ENCODE measurements around the gene MGAT3. TPM values are rescaled to one million over a fixed set of nuclear protein-coding genes. Genes with fewer than 3 reads are reported as not detected.

Gene MGAT3
- total and polyA plus RNA-seq, 2 of the 13 experiments (the other 11 are each of a cell fraction or from before 2014, with no cell fraction given), result 0.11 to 0.15 TPM

DNA sequence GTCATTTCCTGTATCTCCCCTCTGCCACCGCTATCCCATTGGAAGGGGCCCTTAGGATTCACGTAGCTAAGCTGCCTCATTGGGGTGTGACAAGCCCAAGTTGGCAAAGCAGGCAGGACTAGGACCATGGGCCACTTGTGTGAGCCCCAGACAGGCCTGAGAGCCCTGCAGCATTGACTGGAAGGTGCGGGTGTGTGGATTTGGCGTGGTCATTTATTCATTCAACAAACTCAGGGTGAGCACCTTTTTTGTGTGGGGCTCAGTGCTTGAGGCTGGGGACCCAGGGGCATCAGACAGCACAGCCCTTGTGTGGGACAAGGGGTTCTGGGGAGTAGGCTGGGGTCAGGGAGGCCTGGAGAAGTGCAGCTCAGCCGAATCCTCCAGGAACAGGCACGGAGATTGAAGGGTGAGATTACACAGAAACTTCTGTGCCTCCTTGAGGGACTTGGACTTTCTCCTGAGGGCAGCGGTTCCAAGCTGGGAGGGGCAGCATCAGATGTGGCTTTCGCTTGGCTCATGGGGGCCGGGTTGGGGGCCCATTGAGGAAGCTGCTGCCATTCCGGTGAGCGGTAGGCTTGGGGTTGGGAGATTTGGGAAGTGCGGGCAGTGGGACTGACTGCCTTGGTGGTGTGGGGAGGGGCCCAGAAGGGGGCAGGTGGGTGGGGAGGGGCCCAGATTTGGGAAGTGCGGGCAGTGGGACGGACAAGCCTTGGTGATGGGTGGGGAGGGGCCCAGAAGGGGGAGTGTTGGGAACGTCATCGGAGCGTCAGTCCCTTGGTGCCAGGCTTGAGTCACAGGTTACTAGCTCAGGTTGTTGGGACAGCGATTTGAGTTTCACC lies 11.9 kb downstream of the MGAT3 start:
- peaks cover 2 to 37% of the 10 kb centered on the region in 2 experiments; a peak in 2 of 5 replicates for H3K27me3 ChIP-seq (ENCODE audit: control insufficient read depth in 1 of 2, insufficient read depth in 2 of 2, low read length in 2 of 2)
- 0 out of 2 replicates have a peak overlapping the region, but pooled peaks have one; percentile 91 for H3K4me2 ChIP-seq (ENCODE audit: low read depth, low read length)
- no TSS peak for BruUV-seq (replicated peaks)
- H2AFZ ChIP-seq (ENCODE audit: low read length), result no peak overlapping the region
- no peaks in the 10 kb centered on the region for H4K20me1 ChIP-seq (ENCODE audit: insufficient read depth, low read length)
- WGBS (ENCODE audit: low lambda C conversion rate), result 47% methylated on average over 13 of the region's 18 CpGs
- in situ Hi-C loops (cut with HindIII; ENCODE audit: extremely low pct_ligation_motif_present, low pct_unique_long_range_greater_than_20kb), result no loop called here
- intact Hi-C loops (cut with micrococcal nuclease; ENCODE audit: unreplicated experiment), result no loop called here
- H3K36me3 ChIP-seq (replicated peaks in 1 of 2; ENCODE audit: control insufficient read depth in 1 of 2, insufficient read depth in 2 of 2, low read length in 2 of 2), result no peaks in the 10 kb centered on the region
- no peak for FAIRE-seq
- no peaks in the 10 kb centered on the region for H3K79me2 ChIP-seq (ENCODE audit: insufficient read depth, low read length)
- TF ChIP-seq KLF15 (CRISPR knock-in tag; IDR thresholded peaks at IDR 0.05; ENCODE audit: borderline replicate concordance) (no peak), ZNF3 (CRISPR knock-in tag; IDR thresholded peaks at IDR 0.05) (peak; percentile 77; the same call in 1 of the 2 replicates)
- H3K27ac ChIP-seq (ENCODE audit: extremely low read length, insufficient read depth, low read length), result no peak overlapping the region
- no peak overlapping the region for H3K4me3 ChIP-seq (replicated peaks in 1 of 3; ENCODE audit: insufficient read depth in 1 of 3, low read depth in 2 of 3, low read length in 3 of 3)
- POLR2A ChIA-PET, result interaction anchor here (2.2 kb wide), 1 partner anchor 149 kb away, joined by 6 read pairs; the partner anchor contains the start of gene RPL3
- peaks cover 91% of the 10 kb centered on the region for H3K4me1 ChIP-seq (ENCODE audit: insufficient read depth, low read length)
- no peak for DNase-seq (ENCODE audit: low spot score)
- ATAC-seq, result no peak
- no peak overlapping the region for H3K9ac ChIP-seq (ENCODE audit: insufficient read depth, low read depth, low read length)
- CTCF ChIA-PET (ENCODE audit: low intra/inter-chr PET ratio, low total read pairs), result no interaction called here
- H3K9me3 ChIP-seq (ENCODE audit: low read length), result no peaks in the 10 kb centered on the region

DNA sequence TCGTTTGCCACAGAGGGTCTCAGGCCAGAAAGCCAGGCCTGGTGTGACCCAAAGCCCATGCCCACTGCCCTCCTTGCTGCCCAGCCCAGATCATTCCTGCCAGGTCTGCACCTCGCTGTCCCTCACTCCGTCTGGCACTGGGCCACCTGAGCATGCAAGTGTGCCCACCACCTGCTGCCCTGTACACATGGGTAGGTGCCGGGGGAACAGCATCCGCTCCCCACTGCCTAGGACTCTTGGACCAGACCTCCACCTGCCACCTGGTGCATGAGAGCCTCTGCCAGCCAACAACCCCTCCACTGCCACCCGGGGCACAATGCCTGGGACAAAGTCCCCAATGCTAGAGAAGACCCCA lies 12.5 kb downstream of the MGAT3 start:
- Histone ChIP-seq H3K9ac (ENCODE audit: insufficient read depth, low read depth, low read length) (no peak overlapping the region), H2AFZ (ENCODE audit: low read length) (no peak overlapping the region), H4K20me1 (ENCODE audit: insufficient read depth, low read length) (no peaks in the 10 kb centered on the region), H3K27me3 (ENCODE audit: control insufficient read depth in 1 of 2, insufficient read depth in 2 of 2, low read length in 2 of 2) (peaks cover 2 to 37% of the 10 kb centered on the region in 2 experiments; a peak in 3 of 5 replicates), H3K9me3 (ENCODE audit: low read length) (no peaks in the 10 kb centered on the region), H3K36me3 (replicated peaks in 1 of 2; ENCODE audit: control insufficient read depth in 1 of 2, insufficient read depth in 2 of 2, low read length in 2 of 2) (no peaks in the 10 kb centered on the region), H3K79me2 (ENCODE audit: insufficient read depth, low read length) (no peaks in the 10 kb centered on the region), H3K27ac (ENCODE audit: extremely low read length, insufficient read depth, low read length) (no peak overlapping the region), H3K4me3 (replicated peaks in 1 of 3; ENCODE audit: insufficient read depth in 1 of 3, low read depth in 2 of 3, low read length in 3 of 3) (peak overlapping the region in 2 of 3 experiments; percentile 41 to 70; a peak in 3 of 6 replicates), H3K4me1 (ENCODE audit: insufficient read depth, low read length) (peaks cover 91% of the 10 kb centered on the region), H3K4me2 (ENCODE audit: low read depth, low read length) (peak overlapping the region; percentile 91)
- no peak for TF ChIP-seq REPIN1 (CRISPR knock-in tag; IDR thresholded peaks at IDR 0.05; ENCODE audit: borderline replicate concordance, low read depth)
- TF ChIP-seq ZSCAN9 (CRISPR knock-in tag; IDR thresholded peaks at IDR 0.05; ENCODE audit: borderline replicate concordance), result no peak
- TF ChIP-seq, protein P1, sequence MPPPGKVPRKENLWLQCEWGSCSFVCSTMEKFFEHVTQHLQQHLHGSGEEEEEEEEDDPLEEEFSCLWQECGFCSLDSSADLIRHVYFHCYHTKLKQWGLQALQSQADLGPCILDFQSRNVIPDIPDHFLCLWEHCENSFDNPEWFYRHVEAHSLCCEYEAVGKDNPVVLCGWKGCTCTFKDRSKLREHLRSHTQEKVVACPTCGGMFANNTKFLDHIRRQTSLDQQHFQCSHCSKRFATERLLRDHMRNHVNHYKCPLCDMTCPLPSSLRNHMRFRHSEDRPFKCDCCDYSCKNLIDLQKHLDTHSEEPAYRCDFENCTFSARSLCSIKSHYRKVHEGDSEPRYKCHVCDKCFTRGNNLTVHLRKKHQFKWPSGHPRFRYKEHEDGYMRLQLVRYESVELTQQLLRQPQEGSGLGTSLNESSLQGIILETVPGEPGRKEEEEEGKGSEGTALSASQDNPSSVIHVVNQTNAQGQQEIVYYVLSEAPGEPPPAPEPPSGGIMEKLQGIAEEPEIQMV (CRISPR knock-in tag; IDR thresholded peaks at IDR 0.05; ENCODE audit: low read depth), result no peak
- TF ChIP-seq ZNF629 (CRISPR knock-in tag; conservative IDR thresholded peaks at IDR 0.05), result no peak
- 0 out of 2 replicates have a peak, but pooled peaks have one; percentile 1 for TF ChIP-seq NFKB2 (CRISPR knock-in tag; IDR thresholded peaks at IDR 0.05; ENCODE audit: borderline replicate concordance)
- TF ChIP-seq, protein P2, sequence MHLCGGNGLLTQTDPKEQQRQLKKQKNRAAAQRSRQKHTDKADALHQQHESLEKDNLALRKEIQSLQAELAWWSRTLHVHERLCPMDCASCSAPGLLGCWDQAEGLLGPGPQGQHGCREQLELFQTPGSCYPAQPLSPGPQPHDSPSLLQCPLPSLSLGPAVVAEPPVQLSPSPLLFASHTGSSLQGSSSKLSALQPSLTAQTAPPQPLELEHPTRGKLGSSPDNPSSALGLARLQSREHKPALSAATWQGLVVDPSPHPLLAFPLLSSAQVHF (CRISPR knock-in tag; IDR thresholded peaks at IDR 0.05), result no peak
- intact Hi-C loops (cut with micrococcal nuclease; ENCODE audit: unreplicated experiment) (no loop called here), in situ Hi-C loops (cut with HindIII; ENCODE audit: extremely low pct_ligation_motif_present, low pct_unique_long_range_greater_than_20kb) (no loop called here)
- CTCF ChIA-PET (ENCODE audit: low intra/inter-chr PET ratio, low total read pairs), result no interaction called here
- BruUV-seq (replicated peaks), result no TSS peak
- WGBS (ENCODE audit: low lambda C conversion rate), result 57% methylated on average over 4 of the region's 6 CpGs
- POLR2A ChIA-PET, result interaction anchor here (1.0 to 2.2 kb wide), 2 partner anchors 65 to 150 kb away, joined by 3 to 6 read pairs; partner anchors contain the start of gene RPL3
- DNase-seq (ENCODE audit: low spot score) (no peak), ATAC-seq (no peak), FAIRE-seq (no peak)
